Breast epithelium (tissue), 3 donors: ENCODE results near the gene NCK1.

Experiments used
- CTCF ChIP-seq, 3 donors: fragments of 450-650 bp; IDR thresholded peaks; one replicate each; pipeline ENCODE4 v1.5.1; 2016 to 2017; ENCODE audit warnings: antibody characterized with exemption in 3 of 3, mild to moderate bottlenecking in 3 of 3, moderate library complexity in 3 of 3
- POLR2A ChIP-seq: fragments of 450-650 bp; IDR thresholded peaks from one replicate; pipeline ENCODE4 v1.6.1; 2016; ENCODE audit warnings: antibody characterized with exemption, mild to moderate bottlenecking, moderate library complexity

GRCh38 chr3:136973352-136973751 is 111.3 kb downstream of the NCK1 start:
- no peak for TF ChIP-seq CTCF (IDR thresholded peaks at IDR 0.05)
- no peak for TF ChIP-seq POLR2A
